ENCODE measurements around the gene SERPIND1.

The SERPIND1 gene

DNA sequence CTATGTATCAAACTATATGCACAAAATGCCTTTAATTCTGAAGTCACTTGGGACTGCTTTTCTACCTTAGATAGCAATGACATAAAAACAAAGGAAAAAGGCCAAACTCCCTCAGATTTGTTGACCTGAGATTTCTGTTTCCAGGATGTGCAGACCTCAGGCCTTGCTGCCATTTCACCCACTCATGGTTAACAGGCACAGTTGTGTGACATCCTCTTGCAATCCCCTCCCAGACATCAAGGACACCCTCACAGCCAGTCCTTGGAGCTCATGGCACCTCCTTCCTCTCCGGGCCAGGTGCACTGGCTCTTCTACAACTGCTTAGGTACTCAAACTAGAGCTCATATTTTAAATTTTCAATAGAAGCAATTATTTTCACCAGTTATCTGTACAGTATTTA lies 37.3 kb downstream of the SERPIND1 start:
- ATAC-seq: no peak
- TF ChIP-seq, protein P1, sequence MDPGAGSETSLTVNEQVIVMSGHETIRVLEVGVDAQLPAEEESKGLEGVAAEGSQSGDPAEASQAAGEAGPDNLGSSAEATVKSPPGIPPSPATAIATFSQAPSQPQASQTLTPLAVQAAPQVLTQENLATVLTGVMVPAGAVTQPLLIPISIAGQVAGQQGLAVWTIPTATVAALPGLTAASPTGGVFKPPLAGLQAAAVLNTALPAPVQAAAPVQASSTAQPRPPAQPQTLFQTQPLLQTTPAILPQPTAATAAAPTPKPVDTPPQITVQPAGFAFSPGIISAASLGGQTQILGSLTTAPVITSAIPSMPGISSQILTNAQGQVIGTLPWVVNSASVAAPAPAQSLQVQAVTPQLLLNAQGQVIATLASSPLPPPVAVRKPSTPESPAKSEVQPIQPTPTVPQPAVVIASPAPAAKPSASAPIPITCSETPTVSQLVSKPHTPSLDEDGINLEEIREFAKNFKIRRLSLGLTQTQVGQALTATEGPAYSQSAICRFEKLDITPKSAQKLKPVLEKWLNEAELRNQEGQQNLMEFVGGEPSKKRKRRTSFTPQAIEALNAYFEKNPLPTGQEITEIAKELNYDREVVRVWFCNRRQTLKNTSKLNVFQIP (CRISPR knock-in tag; IDR thresholded peaks at IDR 0.05; ENCODE audit: borderline replicate concordance, low read depth): no peak
- TF ChIP-seq OSR1 (CRISPR knock-in tag; IDR thresholded peaks at IDR 0.05): no peak
- no peak for TF ChIP-seq ZC3H10 (CRISPR knock-in tag; IDR thresholded peaks at IDR 0.05)
- no peak for TF ChIP-seq TCF4 (CRISPR knock-in tag; IDR thresholded peaks at IDR 0.05; ENCODE audit: borderline replicate concordance)
- TF ChIP-seq ARNTL (CRISPR knock-in tag; IDR thresholded peaks at IDR 0.05; ENCODE audit: borderline replicate concordance, low read depth): no peak
- TF ChIP-seq PATZ1 (CRISPR knock-in tag; IDR thresholded peaks at IDR 0.05; ENCODE audit: borderline replicate concordance): no peak

DNA sequence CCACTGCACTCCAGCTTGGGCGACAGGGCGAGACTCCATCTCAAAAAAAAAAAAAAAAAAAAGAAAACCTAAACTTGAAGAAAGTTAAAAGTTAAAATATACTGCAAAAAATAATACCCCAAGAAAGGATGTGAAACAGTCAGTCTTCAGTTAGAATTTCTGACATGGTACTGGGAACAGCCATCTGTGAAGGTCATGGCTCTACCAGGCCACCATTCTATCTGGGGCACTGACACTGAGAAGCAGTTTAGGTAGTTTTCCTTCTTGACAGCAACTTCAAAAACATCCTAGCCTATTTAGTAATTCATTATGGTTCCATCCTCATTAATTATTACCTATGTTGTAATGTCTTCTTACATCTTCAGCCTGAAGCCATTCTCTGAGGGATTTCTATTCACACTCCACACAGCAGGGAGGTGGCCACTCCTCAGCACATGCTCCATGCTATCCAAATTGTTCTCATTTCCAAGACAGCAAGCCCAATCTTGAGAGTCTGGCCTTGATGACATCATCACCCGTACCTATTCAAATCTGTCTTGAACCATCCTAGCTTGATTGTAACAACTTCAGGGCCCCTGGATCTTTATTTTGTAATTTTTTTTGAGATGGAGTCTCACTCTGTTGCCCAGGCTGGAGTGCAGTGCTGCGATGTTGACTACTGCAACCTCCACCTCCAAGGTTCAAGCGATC lies 38.2 kb downstream of the SERPIND1 start:
- ATAC-seq: no peak

GRCh38 chr22:20813056-20813455 lies 39.1 kb downstream of the SERPIND1 start:
- TF ChIP-seq PATZ1 (CRISPR knock-in tag; IDR thresholded peaks at IDR 0.05; ENCODE audit: borderline replicate concordance) (no peak), ZNF8 (CRISPR knock-in tag; IDR thresholded peaks at IDR 0.05) (no peak), CSDC2 (CRISPR knock-in tag; IDR thresholded peaks at IDR 0.05) (no peak), CSRNP3 (CRISPR knock-in tag; IDR thresholded peaks at IDR 0.05) (no peak), RARB (CRISPR knock-in tag; IDR thresholded peaks at IDR 0.05) (no peak), TCF4 (CRISPR knock-in tag; IDR thresholded peaks at IDR 0.05; ENCODE audit: borderline replicate concordance) (no peak), ZNF70 (CRISPR knock-in tag; IDR thresholded peaks at IDR 0.05) (no peak)

More for the DNA sequence above, 38.2 kb downstream of the SERPIND1 start:
- TF ChIP-seq OSR1 (CRISPR knock-in tag; IDR thresholded peaks at IDR 0.05) (no peak), ZFP30 (CRISPR knock-in tag; IDR thresholded peaks at IDR 0.05) (no peak), CSRNP3 (CRISPR knock-in tag; IDR thresholded peaks at IDR 0.05) (no peak), CSDC2 (CRISPR knock-in tag; IDR thresholded peaks at IDR 0.05) (no peak), ZNF565 (CRISPR knock-in tag; conservative IDR thresholded peaks at IDR 0.05; ENCODE audit: low read depth) (no peak), TCF4 (CRISPR knock-in tag; IDR thresholded peaks at IDR 0.05; ENCODE audit: borderline replicate concordance) (no peak)
- TF ChIP-seq, protein P2, sequence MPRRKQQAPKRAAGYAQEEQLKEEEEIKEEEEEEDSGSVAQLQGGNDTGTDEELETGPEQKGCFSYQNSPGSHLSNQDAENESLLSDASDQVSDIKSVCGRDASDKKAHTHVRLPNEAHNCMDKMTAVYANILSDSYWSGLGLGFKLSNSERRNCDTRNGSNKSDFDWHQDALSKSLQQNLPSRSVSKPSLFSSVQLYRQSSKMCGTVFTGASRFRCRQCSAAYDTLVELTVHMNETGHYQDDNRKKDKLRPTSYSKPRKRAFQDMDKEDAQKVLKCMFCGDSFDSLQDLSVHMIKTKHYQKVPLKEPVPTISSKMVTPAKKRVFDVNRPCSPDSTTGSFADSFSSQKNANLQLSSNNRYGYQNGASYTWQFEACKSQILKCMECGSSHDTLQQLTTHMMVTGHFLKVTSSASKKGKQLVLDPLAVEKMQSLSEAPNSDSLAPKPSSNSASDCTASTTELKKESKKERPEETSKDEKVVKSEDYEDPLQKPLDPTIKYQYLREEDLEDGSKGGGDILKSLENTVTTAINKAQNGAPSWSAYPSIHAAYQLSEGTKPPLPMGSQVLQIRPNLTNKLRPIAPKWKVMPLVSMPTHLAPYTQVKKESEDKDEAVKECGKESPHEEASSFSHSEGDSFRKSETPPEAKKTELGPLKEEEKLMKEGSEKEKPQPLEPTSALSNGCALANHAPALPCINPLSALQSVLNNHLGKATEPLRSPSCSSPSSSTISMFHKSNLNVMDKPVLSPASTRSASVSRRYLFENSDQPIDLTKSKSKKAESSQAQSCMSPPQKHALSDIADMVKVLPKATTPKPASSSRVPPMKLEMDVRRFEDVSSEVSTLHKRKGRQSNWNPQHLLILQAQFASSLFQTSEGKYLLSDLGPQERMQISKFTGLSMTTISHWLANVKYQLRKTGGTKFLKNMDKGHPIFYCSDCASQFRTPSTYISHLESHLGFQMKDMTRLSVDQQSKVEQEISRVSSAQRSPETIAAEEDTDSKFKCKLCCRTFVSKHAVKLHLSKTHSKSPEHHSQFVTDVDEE (CRISPR knock-in tag; IDR thresholded peaks at IDR 0.05): no peak

More at GRCh38 chr22:20813056-20813455, 39.1 kb downstream of the SERPIND1 start:
- no peak for ATAC-seq
